ENCODE data around the gene ANXA2.

GRCh38 chr15:60379525-60380274 lies 18.1 kb downstream of the ANXA2 start:
- TF ChIP-seq CTCF (IDR thresholded peaks at IDR 0.05; ENCODE audit: low read length): no peak
- no peak for TF ChIP-seq EZH2 (IDR thresholded peaks at IDR 0.05; ENCODE audit: borderline replicate concordance, low read length)

Data from OCI-LY1 (cell line).